Breast epithelium (tissue), 4 donors: Measurements from ENCODE around the gene LRG1. TPM values are rescaled to one million over a fixed set of nuclear protein-coding genes. Genes with fewer than 3 reads are reported as not detected.
"Not testable (repeated sequence)": the region's sequence is repeated elsewhere in the genome, so short reads cannot be mapped to it uniquely, and the experiment has no call there.

ENCODE experiments used
- DNase-seq, 2 donors: peaks; one replicate each; pipeline ENCODE4 v3.0.0-alpha.2; 2019; ENCODE audit warnings: low spot score in 2 of 2
- H3K27ac ChIP-seq, 2 donors: fragments of 200-600 bp; sonication (generic) in 1 of 2; one replicate each; pipeline ENCODE4 v1.5.1; 2016 to 2019; ENCODE audit warnings: mild to moderate bottlenecking in 1 of 2
- H3K27me3 ChIP-seq, 2 donors: fragments of 200-600 bp; sonication (generic) in 1 of 2; one replicate each; pipeline versions ENCODE4 v1.5.1 to v1.6.0; 2017 to 2019; ENCODE audit warnings: control low read depth in 1 of 2, mild to moderate bottlenecking in 1 of 2
- H3K36me3 ChIP-seq: fragments of 200-600 bp; one replicate; pipeline ENCODE4 v1.5.1; 2019
- H3K4me1 ChIP-seq, 2 donors: fragments of 200-600 bp; sonication (generic); one replicate each; pipeline ENCODE4 v1.5.1; 2016 to 2019; ENCODE audit warnings: control low read depth in 1 of 2
- H3K4me3 ChIP-seq, 3 donors: fragments of 200-600 bp; sonication (generic); 1 replicate in 2 of 3; 2 replicates in 1 of 3; pipeline ENCODE4 v1.5.1; 2016 to 2019; ENCODE audit warnings: mild to moderate bottlenecking in 3 of 3, moderate library complexity in 2 of 3
- H3K9me3 ChIP-seq, 2 donors: fragments of 200-600 bp; sonication (generic) in 1 of 2; one replicate each; pipeline ENCODE4 v1.5.1; 2016 to 2019; ENCODE audit warnings: control low read depth in 1 of 2
- CTCF ChIP-seq, 3 donors: fragments of 450-650 bp; IDR thresholded peaks; one replicate each; pipeline ENCODE4 v1.5.1; 2016 to 2017; ENCODE audit warnings: antibody characterized with exemption in 3 of 3, mild to moderate bottlenecking in 3 of 3, moderate library complexity in 3 of 3
- POLR2A ChIP-seq: fragments of 450-650 bp; IDR thresholded peaks from one replicate; pipeline ENCODE4 v1.6.1; 2016; ENCODE audit warnings: antibody characterized with exemption, mild to moderate bottlenecking, moderate library complexity
- POLR2AphosphoS5 ChIP-seq, 3 donors: sonication (generic); formaldehyde crosslinking; IDR thresholded peaks; one replicate each; pipeline ENCODE4 v1.6.1; 2017; ENCODE audit warnings: antibody characterized with exemption in 3 of 3
- intact Hi-C: fragments of 100-400 bp; cut with DNase I; formaldehyde crosslinking; loops from one replicate; pipeline ENCODE4 v1.15.1; 2023; ENCODE audit warnings: low total_unique reads
- total RNA-seq, 3 donors: library from RNA; depleted of rRNA; stranded (reverse); fragments of >200 nt; gene quantifications; one replicate each; pipeline ENCODE4 v1.1.0, GENCODE V29; 2016

Gene LRG1
- total RNA-seq, 3 donors from 2014 or later = 0.64 to 14.7 (median 5.7) TPM

- DNase-seq = no peak
- H3K4me3 ChIP-seq = no peak overlapping the region
- H3K27ac ChIP-seq = no peak overlapping the region
- TF ChIP-seq CTCF (IDR thresholded peaks at IDR 0.05) (no peak), POLR2A (no peak), POLR2AphosphoS5 (IDR thresholded peaks at IDR 0.05) (no peak)
- H3K36me3 ChIP-seq = no peaks in the 10 kb centered on the region
- H3K9me3 ChIP-seq = no peaks in the 10 kb centered on the region
- intact Hi-C loops = no loop called here
- no peaks in the 10 kb centered on the region for H3K4me1 ChIP-seq
- H3K27me3 ChIP-seq = peaks cover 0 to 6% of the 10 kb centered on the region in 2 donors
Measured at GRCh38 chr19:4568886-4569285, 29.1 kb upstream of the LRG1 start.

GRCh38 chr19:4567584-4568071 lies 27.8 kb upstream of the LRG1 start:
- peak overlapping the region in 1 of 2 donors; percentile 52 for H3K27ac ChIP-seq
- no peaks in the 10 kb centered on the region for H3K36me3 ChIP-seq
- no peaks in the 10 kb centered on the region for H3K4me1 ChIP-seq
- H3K27me3 ChIP-seq = peaks cover 0 to 6% of the 10 kb centered on the region in 2 donors
- DNase-seq = peak in 1 of 2 donors; percentile 66
- intact Hi-C loops = no loop called here
- no peak for TF ChIP-seq POLR2A
- no peak for TF ChIP-seq POLR2AphosphoS5 (IDR thresholded peaks at IDR 0.05)
- peak; percentile 45 to 59 (median 47) for TF ChIP-seq CTCF (IDR thresholded peaks at IDR 0.05)
- H3K4me3 ChIP-seq = no peak overlapping the region
- H3K9me3 ChIP-seq = no peaks in the 10 kb centered on the region

GRCh38 chr19:4566402-4567051 lies 26.7 kb upstream of the LRG1 start:
- no peak for DNase-seq
- peak overlapping the region in 1 of 2 donors; percentile 52 for H3K27ac ChIP-seq
- H3K27me3 ChIP-seq = peaks cover 0 to 6% of the 10 kb centered on the region in 2 donors
- TF ChIP-seq POLR2A (no peak), CTCF (IDR thresholded peaks at IDR 0.05) (no peak), POLR2AphosphoS5 (IDR thresholded peaks at IDR 0.05) (no peak)
- no peaks in the 10 kb centered on the region for H3K4me1 ChIP-seq
- H3K4me3 ChIP-seq = no peak overlapping the region
- H3K9me3 ChIP-seq = no peaks in the 10 kb centered on the region
- H3K36me3 ChIP-seq = no peaks in the 10 kb centered on the region
- intact Hi-C loops = loop anchor here (1.0 kb wide), 1 partner anchor 71 kb away; no protein-coding TSS in a partner anchor

GRCh38 chr19:4563562-4563961 lies 23.7 kb upstream of the LRG1 start:
- H3K27me3 ChIP-seq, H3K4me3 ChIP-seq, H3K9me3 ChIP-seq, DNase-seq, H3K27ac ChIP-seq, H3K36me3 ChIP-seq, H3K4me1 ChIP-seq, intact Hi-C loops: not testable (repeated sequence)

- H3K4me3 ChIP-seq, DNase-seq, H3K36me3 ChIP-seq, H3K27ac ChIP-seq, intact Hi-C loops, H3K9me3 ChIP-seq, H3K4me1 ChIP-seq: not testable (repeated sequence)
- peaks cover 0 to 10% of the 10 kb centered on the region in 2 donors for H3K27me3 ChIP-seq
Measured at GRCh38 chr19:4562085-4562484, 22.2 kb upstream of the LRG1 start.

DNA sequence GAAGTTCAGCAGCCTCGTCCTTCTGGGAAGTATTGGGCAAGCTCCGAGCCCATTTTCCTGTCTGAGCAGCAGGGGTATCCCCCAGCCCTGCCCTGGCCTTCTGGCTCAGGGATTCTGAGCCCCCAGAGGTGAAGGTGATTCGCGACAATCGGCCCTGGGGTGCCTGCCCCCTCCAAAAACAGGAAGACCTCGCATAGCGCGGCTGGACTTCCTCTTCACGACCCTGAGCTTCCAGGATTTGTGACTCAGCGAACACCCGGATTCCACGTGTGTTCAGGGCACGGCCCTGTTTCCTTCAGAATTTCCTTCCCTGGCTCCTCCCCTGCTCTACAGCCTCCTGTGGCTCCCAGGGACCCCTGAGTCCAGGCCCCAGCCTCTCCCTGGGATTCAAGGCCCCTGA lies 19.7 kb upstream of the LRG1 start, which contains the start of gene SEMA6B:
TSS of gene SEMA6B (minus strand) at position 116 of the 400 bp plus-strand sequence. CDS start 1,227 bp downstream, outside the sequence.
- Histone ChIP-seq H3K27ac (peak within 1 kb of the TSS in 1 of 2 donors; percentile 83), H3K9me3 (no peaks in the 10 kb centered on the region), H3K4me1 (no peaks in the 10 kb centered on the region), H3K36me3 (no peaks in the 10 kb centered on the region), H3K27me3 (peaks cover 0 to 4% of the 10 kb centered on the region in 2 donors), H3K4me3 (peak within 1 kb of the TSS; percentile 28 to 58 (median 40))
- TF ChIP-seq CTCF (IDR thresholded peaks at IDR 0.05) = no peak
- TF ChIP-seq POLR2AphosphoS5 (IDR thresholded peaks at IDR 0.05) = peak in 1 of 3 donors; percentile 71
- intact Hi-C loops = loop anchor here (10.0 kb wide), 1 partner anchor 1005 kb away; the partner anchor contains the start of gene TINCR
- no peak for DNase-seq
